GM12878 (cell line): ENCODE data around the gene VSX1. TPM values are rescaled to one million over a fixed set of nuclear protein-coding genes. Genes with fewer than 3 reads are reported as not detected.

Source experiments
- ATAC-seq: fragments of 200-7000 bp; cut with Tn5 transposase; 3 replicates; pipeline ENCODE4 v1.9.1; 2020; ENCODE audit warnings: mild to moderate bottlenecking, moderate library complexity
- BruUV-seq: library from RNA; stranded (reverse); fragments of 400-500 nt; replicated peaks from 2 replicates; lab custom pipeline; 2021; lab: Mats Ljungman, UMichigan
- CTCF ChIA-PET: fragments of 300-600 bp; sonication (Branson Sonifier 250); formaldehyde crosslinking; extraction: SDS; loops from one replicate; lab custom pipeline; 2021; ENCODE audit warnings: inconsistent platforms; lab: Yijun Ruan, JAX
- POLR2A ChIA-PET: fragments of 350-600 bp; formaldehyde crosslinking; extraction: SDS; loops from one replicate; lab custom pipeline; 2021; ENCODE audit warnings: inconsistent platforms; lab: Charles Lee
- RAD21 ChIA-PET: fragments of 300-600 bp; sonication (Branson Sonifier 250); formaldehyde crosslinking; loops from one replicate; lab custom pipeline; 2023; ENCODE audit warnings: antibody characterized with exemption; ENCODE audit not compliant: unreplicated experiment; lab: Charles Lee
- SMC1A ChIA-PET: fragments of 300-600 bp; sonication (Branson Sonifier 250); formaldehyde crosslinking; loops from one replicate; lab custom pipeline; 2023; ENCODE audit not compliant: unreplicated experiment, uncharacterized antibody; lab: Charles Lee
- DNase-seq: peaks from one replicate; pipeline ENCODE4 v3.0.0-alpha.2; 2011; ENCODE audit warnings: low read depth, low spot score
- FAIRE-seq: peaks from 3 replicates; lab custom pipeline; 2011; peaks lifted over from hg19 to GRCh38; lab: Jason Lieb, UNC
- H2AFZ ChIP-seq: 2 replicates; pipeline ENCODE4 v1.6.0; 2011; ENCODE audit warnings: low read depth, low read length, control low read depth; ENCODE audit not compliant: control insufficient read depth
- H3K27ac ChIP-seq: 2 replicates; pipeline ENCODE4 v1.5.1; 2011; ENCODE audit warnings: control low read depth; ENCODE audit not compliant: control insufficient read depth, insufficient read depth
- H3K27me3 ChIP-seq, 2 experiments: replicated peaks in 1 of 2; 2 replicates each; pipeline versions ENCODE4 v1.6.0 to v1.6.1; 2011; ENCODE audit warnings: low read length in 1 of 2; ENCODE audit not compliant: control insufficient read depth in 2 of 2, insufficient read depth in 2 of 2
- H3K36me3 ChIP-seq, 2 experiments: 2 replicates each; pipeline ENCODE4 v1.5.1; 2011; ENCODE audit warnings: low read length in 1 of 2; ENCODE audit not compliant: control insufficient read depth in 2 of 2, insufficient read depth in 2 of 2
- H3K4me1 ChIP-seq: 2 replicates; pipeline ENCODE4 v1.6.1; 2011; ENCODE audit warnings: mild to moderate bottlenecking, low read length, moderate library complexity, mixed read lengths; ENCODE audit not compliant: control insufficient read depth, insufficient read depth
- H3K4me2 ChIP-seq: 2 replicates; pipeline ENCODE4 v1.6.0; 2011; ENCODE audit warnings: control low read depth; ENCODE audit not compliant: control insufficient read depth, insufficient read depth
- H3K4me3 ChIP-seq: fragments of 200-600 bp; sonication (generic); 2 replicates; pipeline ENCODE4 v1.5.1; 2016
- H3K79me2 ChIP-seq: 2 replicates; pipeline ENCODE4 v1.6.0; 2011; ENCODE audit warnings: low read length; ENCODE audit not compliant: control insufficient read depth, insufficient read depth
- H3K9ac ChIP-seq: 2 replicates; pipeline ENCODE4 v1.8.0; 2011; ENCODE audit warnings: low read length, control low read depth, mixed read lengths; ENCODE audit not compliant: control insufficient read depth, insufficient read depth
- H3K9me3 ChIP-seq: replicated peaks from 3 replicates; pipeline ENCODE4 v1.5.1; 2011; ENCODE audit warnings: mild to moderate bottlenecking, low read length; ENCODE audit not compliant: control insufficient read depth, insufficient read depth
- H4K20me1 ChIP-seq: 2 replicates; pipeline ENCODE4 v1.6.0; 2011; ENCODE audit not compliant: control insufficient read depth, insufficient read depth
- CBFB ChIP-seq: IDR thresholded peaks from 2 replicates; pipeline ENCODE4 v1.6.1; 2016; ENCODE audit warnings: antibody characterized with exemption, low read depth
- CEBPB ChIP-seq, 2 experiments: fragments of 150-350 bp in 1 of 2; IDR thresholded peaks; 2 replicates each; pipeline ENCODE4 v1.6.1; 2012 to 2014; ENCODE audit warnings: low read depth in 2 of 2, low read length in 2 of 2, borderline replicate concordance in 1 of 2, inconsistent platforms in 1 of 2
- CEBPZ ChIP-seq: fragments of 150-350 bp; IDR thresholded peaks from 2 replicates; pipeline ENCODE4 v1.6.1; 2016; ENCODE audit warnings: low read depth, low read length
- CREB1 ChIP-seq: IDR thresholded peaks from 2 replicates; pipeline ENCODE4 v1.6.1; 2012; ENCODE audit warnings: low read depth, mild to moderate bottlenecking, inconsistent platforms
- ELK1 ChIP-seq: IDR thresholded peaks from 2 replicates; pipeline ENCODE4 v1.6.1; 2012; ENCODE audit warnings: low read depth, low read length, improper control_type of control experiment
- GATAD2B ChIP-seq: fragments of 450-650 bp; conservative IDR thresholded peaks from 2 replicates; pipeline ENCODE4 v1.6.1; 2017; ENCODE audit warnings: low read depth, mild to moderate bottlenecking, moderate library complexity
- HCFC1 ChIP-seq: fragments of 150-350 bp; IDR thresholded peaks from 2 replicates; pipeline ENCODE4 v1.6.1; 2014; ENCODE audit warnings: low read length
- KAT2A ChIP-seq: conservative IDR thresholded peaks from 2 replicates; pipeline ENCODE4 v1.6.1; 2011; ENCODE audit warnings: low read depth, low read length; ENCODE audit not compliant: control insufficient read depth
- MEF2B ChIP-seq: fragments of 450-650 bp; IDR thresholded peaks from 2 replicates; pipeline ENCODE4 v1.6.1; 2018; ENCODE audit warnings: mild to moderate bottlenecking, moderate library complexity; ENCODE audit not compliant: partially characterized antibody, poor library complexity, severe bottlenecking
- NR2C1 ChIP-seq: fragments of 450-650 bp; IDR thresholded peaks from 2 replicates; pipeline ENCODE4 v1.6.1; 2017; ENCODE audit warnings: antibody characterized with exemption, mild to moderate bottlenecking, moderate library complexity
- PAX5 ChIP-seq: IDR thresholded peaks from 2 replicates; pipeline ENCODE4 v1.6.1; 2011; ENCODE audit warnings: low read depth, low read length, borderline replicate concordance
- PML ChIP-seq: IDR thresholded peaks from 2 replicates; pipeline ENCODE4 v1.6.1; 2012; ENCODE audit warnings: low read length, inconsistent platforms
- POU2F2 ChIP-seq: IDR thresholded peaks from 3 replicates; pipeline ENCODE4 v1.6.1; 2011; ENCODE audit warnings: low read depth, mild to moderate bottlenecking, low read length, borderline replicate concordance
- RAD21 ChIP-seq: IDR thresholded peaks from 2 replicates; pipeline ENCODE4 v1.6.1; 2011; ENCODE audit warnings: mild to moderate bottlenecking, low read depth, low read length, moderate library complexity; ENCODE audit not compliant: insufficient read depth
- SMC3 ChIP-seq: IDR thresholded peaks from 2 replicates; pipeline ENCODE4 v1.6.1; 2011; ENCODE audit warnings: low read length, improper control_type of control experiment, borderline replicate concordance
- ZBED1 ChIP-seq: IDR thresholded peaks from 2 replicates; pipeline ENCODE4 v1.6.1; 2016; ENCODE audit warnings: borderline replicate concordance
- WGBS: methylation state at CpG from one replicate; pipeline ENCODE4 v1.1.6; 2016; ENCODE audit warnings: low lambda C conversion rate; ENCODE audit not compliant: insufficient replicate concordance, insufficient coverage; ENCODE audit errors: missing lambda C conversion rate; 5-methylcytosine and 5-hydroxymethylcytosine counted together
- in situ Hi-C: fragments of 300-500 bp; cut with MboI; formaldehyde crosslinking; loops from 9 replicates; pipeline ENCODE4 v1.14.3; 2018; ENCODE audit warnings: mixed read lengths
- intact Hi-C: fragments of 100-400 bp; cut with micrococcal nuclease; formaldehyde crosslinking; loops from one replicate; pipeline ENCODE4 v1.14.2; 2022; ENCODE audit not compliant: unreplicated experiment
- polyA plus RNA-seq, 11 experiments: library from polyadenylated mRNA; depleted of rRNA in 4 of 11; unstranded in 6 of 11; stranded (reverse) in 5 of 11; fragments of >200 nt; fragmentation: Nextera tagmentation in 4 of 11; fragmentation: Illumina TruSeq in 1 of 11; extraction: Ambion mirVana in 4 of 11; extraction: Trizol in 1 of 11; gene quantifications; 1 replicate in 1 of 11; 2 replicates in 10 of 11; pipeline versions ENCODE4 v1.2.1 to v1.2.3, GENCODE V29; 2011 to 2016; ENCODE audit warnings: inconsistent platforms in 2 of 11, missing spikeins in 2 of 11, low read depth in 1 of 11
- total RNA-seq, 4 experiments: library from RNA; depleted of rRNA in 3 of 4; stranded (reverse); fragments of >200 nt in 3 of 4; fragmentation: Illumina TruSeq in 1 of 4; extraction: Trizol in 1 of 4; gene quantifications; 2 replicates each; pipeline versions ENCODE4 v1.2.1 to v1.2.3, GENCODE V29; 2013 to 2021
- TF ChIP-seq, protein P1 (sequence below): fragments of 450-650 bp; IDR thresholded peaks from 2 replicates; pipeline ENCODE4 v1.6.1; 2016; ENCODE audit warnings: mild to moderate bottlenecking, moderate library complexity, borderline replicate concordance

VSX1 gene
- total and polyA plus RNA-seq, 10 of the 15 experiments (the other 5 are each of a cell fraction or from before 2014, with no cell fraction given), result 0.05 TPM; not detected in 9

GRCh38 chr20:25030007-25030648 is 51.8 kb downstream of the VSX1 start:
- FAIRE-seq, result no peak

More at GRCh38 chr20:25030007-25030648, 51.8 kb downstream of the VSX1 start:
- Histone ChIP-seq H3K27me3 (no peaks in the 10 kb centered on the region), H3K79me2 (no peaks in the 10 kb centered on the region), H2AFZ (no peak overlapping the region), H3K4me1 (no peaks in the 10 kb centered on the region), H3K36me3 (peaks cover 0 to 6% of the 10 kb centered on the region in 2 experiments; a peak in 2 of 4 replicates), H3K4me3 (no peak overlapping the region), H3K9me3 (no peaks in the 10 kb centered on the region), H3K27ac (no peak overlapping the region), H3K9ac (no peak overlapping the region), H3K4me2 (no peak overlapping the region), H4K20me1 (no peaks in the 10 kb centered on the region)
- WGBS, result 100% methylated on average over 5 of the region's 5 CpGs
- ATAC-seq (no peak), DNase-seq (no peak)
- RAD21 ChIA-PET, result interaction anchor here (1.3 kb wide), 1 partner anchor 27 kb away, joined by 3 read pairs; no protein-coding TSS in a partner anchor
- CTCF ChIA-PET, result no interaction called here
- intact Hi-C loops, result no loop called here
- in situ Hi-C loops, result no loop called here
- POLR2A ChIA-PET, result no interaction called here
- no TSS peak for BruUV-seq
- SMC1A ChIA-PET, result no interaction called here
- TF ChIP-seq ELK1 (no peak), POU2F2 (no peak), CEBPB (IDR thresholded peaks at IDR 0.05; ENCODE audit: borderline replicate concordance in 1 of 2, low read depth in 2 of 2, low read length in 2 of 2) (no peak), PML (no peak), RAD21 (no peak), GATAD2B (no peak), PAX5 (no peak), SMC3 (no peak), CEBPZ (no peak), CBFB (no peak), HCFC1 (no peak), CREB1 (no peak), ZBED1 (no peak), MEF2B (no peak), NR2C1 (no peak), KAT2A (no peak)
- TF ChIP-seq, protein P1, sequence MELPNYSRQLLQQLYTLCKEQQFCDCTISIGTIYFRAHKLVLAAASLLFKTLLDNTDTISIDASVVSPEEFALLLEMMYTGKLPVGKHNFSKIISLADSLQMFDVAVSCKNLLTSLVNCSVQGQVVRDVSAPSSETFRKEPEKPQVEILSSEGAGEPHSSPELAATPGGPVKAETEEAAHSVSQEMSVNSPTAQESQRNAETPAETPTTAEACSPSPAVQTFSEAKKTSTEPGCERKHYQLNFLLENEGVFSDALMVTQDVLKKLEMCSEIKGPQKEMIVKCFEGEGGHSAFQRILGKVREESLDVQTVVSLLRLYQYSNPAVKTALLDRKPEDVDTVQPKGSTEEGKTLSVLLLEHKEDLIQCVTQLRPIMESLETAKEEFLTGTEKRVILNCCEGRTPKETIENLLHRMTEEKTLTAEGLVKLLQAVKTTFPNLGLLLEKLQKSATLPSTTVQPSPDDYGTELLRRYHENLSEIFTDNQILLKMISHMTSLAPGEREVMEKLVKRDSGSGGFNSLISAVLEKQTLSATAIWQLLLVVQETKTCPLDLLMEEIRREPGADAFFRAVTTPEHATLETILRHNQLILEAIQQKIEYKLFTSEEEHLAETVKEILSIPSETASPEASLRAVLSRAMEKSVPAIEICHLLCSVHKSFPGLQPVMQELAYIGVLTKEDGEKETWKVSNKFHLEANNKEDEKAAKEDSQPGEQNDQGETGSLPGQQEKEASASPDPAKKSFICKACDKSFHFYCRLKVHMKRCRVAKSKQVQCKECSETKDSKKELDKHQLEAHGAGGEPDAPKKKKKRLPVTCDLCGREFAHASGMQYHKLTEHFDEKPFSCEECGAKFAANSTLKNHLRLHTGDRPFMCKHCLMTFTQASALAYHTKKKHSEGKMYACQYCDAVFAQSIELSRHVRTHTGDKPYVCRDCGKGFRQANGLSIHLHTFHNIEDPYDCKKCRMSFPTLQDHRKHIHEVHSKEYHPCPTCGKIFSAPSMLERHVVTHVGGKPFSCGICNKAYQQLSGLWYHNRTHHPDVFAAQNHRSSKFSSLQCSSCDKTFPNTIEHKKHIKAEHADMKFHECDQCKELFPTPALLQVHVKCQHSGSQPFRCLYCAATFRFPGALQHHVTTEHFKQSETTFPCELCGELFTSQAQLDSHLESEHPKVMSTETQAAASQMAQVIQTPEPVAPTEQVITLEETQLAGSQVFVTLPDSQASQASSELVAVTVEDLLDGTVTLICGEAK, result no peak
